Neural progenitor cell (in vitro differentiated cells): ENCODE measurements around the gene KRTAP9-7.

Source experiments
- EZH2 ChIP-seq: fragments of 200-600 bp; sonication (generic); IDR thresholded peaks from 2 replicates; pipeline ENCODE4 v1.6.1; 2017; ENCODE audit warnings: antibody characterized with exemption, mild to moderate bottlenecking, moderate library complexity
- EZH2phosphoT487 ChIP-seq: fragments of 200-600 bp; sonication (generic); IDR thresholded peaks from 2 replicates; pipeline ENCODE4 v1.6.1; 2017; ENCODE audit warnings: antibody characterized with exemption
- TF ChIP-seq, protein P1 (sequence below): fragments of 200-600 bp; sonication (generic); IDR thresholded peaks from 2 replicates; pipeline ENCODE4 v1.5.1; 2017; ENCODE audit warnings: antibody characterized with exemption, mild to moderate bottlenecking

DNA sequence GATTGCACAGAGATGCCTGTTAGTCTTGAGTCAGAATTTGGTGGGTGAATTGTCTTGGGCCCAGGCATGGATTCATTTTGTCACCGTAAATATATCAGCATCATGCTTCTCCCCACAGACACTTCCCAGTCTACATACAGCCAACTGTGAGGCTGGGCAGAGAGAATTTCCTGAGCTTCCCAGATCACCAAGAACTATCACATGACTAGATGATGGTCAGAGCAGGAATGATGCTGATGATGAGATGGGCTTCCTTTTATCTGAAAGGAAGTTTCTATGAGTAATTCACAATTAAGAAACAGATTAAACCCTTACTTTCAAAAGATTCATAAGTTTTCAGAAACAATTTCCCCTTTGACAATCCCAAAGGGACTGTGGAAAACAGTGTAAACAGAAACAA, 20.6 kb upstream of the KRTAP9-7 start:
- TF ChIP-seq EZH2 = no peak
- TF ChIP-seq, protein P1, sequence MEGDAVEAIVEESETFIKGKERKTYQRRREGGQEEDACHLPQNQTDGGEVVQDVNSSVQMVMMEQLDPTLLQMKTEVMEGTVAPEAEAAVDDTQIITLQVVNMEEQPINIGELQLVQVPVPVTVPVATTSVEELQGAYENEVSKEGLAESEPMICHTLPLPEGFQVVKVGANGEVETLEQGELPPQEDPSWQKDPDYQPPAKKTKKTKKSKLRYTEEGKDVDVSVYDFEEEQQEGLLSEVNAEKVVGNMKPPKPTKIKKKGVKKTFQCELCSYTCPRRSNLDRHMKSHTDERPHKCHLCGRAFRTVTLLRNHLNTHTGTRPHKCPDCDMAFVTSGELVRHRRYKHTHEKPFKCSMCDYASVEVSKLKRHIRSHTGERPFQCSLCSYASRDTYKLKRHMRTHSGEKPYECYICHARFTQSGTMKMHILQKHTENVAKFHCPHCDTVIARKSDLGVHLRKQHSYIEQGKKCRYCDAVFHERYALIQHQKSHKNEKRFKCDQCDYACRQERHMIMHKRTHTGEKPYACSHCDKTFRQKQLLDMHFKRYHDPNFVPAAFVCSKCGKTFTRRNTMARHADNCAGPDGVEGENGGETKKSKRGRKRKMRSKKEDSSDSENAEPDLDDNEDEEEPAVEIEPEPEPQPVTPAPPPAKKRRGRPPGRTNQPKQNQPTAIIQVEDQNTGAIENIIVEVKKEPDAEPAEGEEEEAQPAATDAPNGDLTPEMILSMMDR = no peak
- TF ChIP-seq EZH2phosphoT487 = no peak
